BE2C (cell line): ENCODE measurements around the gene KRTAP2-1.
"Not testable (repeated sequence)": the region's sequence is repeated elsewhere in the genome, so short reads cannot be mapped to it uniquely, and the experiment has no call there.

Experiments used
- DNase-seq: peaks from one replicate; pipeline ENCODE4 v3.0.0-alpha.2; 2020
- H3K27me3 ChIP-seq: fragments of 250-450 bp; sonication (Bioruptor Pico); 2 replicates; pipeline ENCODE4 v1.5.1; 2020; ENCODE audit warnings: mild to moderate bottlenecking
- H3K36me3 ChIP-seq: fragments of 250-450 bp; sonication (Bioruptor Pico); 2 replicates; pipeline ENCODE4 v1.5.1; 2020; ENCODE audit warnings: mild to moderate bottlenecking
- H3K4me1 ChIP-seq: fragments of 250-450 bp; sonication (Bioruptor Pico); 2 replicates; pipeline ENCODE4 v1.5.1; 2020
- H3K4me3 ChIP-seq: 2 replicates; pipeline ENCODE4 v1.5.1; 2011; ENCODE audit warnings: low read depth, low read length
- H3K9me3 ChIP-seq: fragments of 250-450 bp; sonication (Bioruptor Pico); 2 replicates; pipeline ENCODE4 v1.5.1; 2020
- TF ChIP-seq, protein P1 (sequence below): IDR thresholded peaks from 2 replicates; pipeline ENCODE4 v1.5.1; 2012; ENCODE audit warnings: mild to moderate bottlenecking, low read depth, low read length

KRTAP2-1 gene

DNA sequence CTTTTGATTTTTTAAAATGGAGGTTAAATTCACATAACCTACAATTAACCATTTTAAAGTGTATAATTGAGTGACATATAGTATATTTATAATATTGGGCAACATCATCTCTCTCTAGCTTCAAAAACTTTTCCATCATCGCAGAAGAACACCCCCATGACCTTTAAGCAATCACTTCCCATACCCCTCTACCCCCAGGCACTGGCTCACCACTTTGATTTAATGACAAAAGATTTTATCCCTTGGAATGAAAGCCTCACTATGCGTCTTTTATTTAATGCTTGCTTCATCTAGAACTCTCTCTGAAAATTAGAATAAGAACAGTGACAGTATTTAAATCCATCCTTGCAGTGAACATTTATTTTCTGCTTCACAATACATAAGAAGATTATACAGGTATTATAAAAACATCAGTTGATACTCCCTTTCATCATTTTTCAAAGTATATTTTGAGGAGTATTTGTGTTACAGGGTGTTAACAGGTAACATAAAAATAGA lies 9.2 kb downstream of the KRTAP2-1 start:
- no peaks in the 10 kb centered on the region for H3K4me1 ChIP-seq
- DNase-seq: no peak

DNA sequence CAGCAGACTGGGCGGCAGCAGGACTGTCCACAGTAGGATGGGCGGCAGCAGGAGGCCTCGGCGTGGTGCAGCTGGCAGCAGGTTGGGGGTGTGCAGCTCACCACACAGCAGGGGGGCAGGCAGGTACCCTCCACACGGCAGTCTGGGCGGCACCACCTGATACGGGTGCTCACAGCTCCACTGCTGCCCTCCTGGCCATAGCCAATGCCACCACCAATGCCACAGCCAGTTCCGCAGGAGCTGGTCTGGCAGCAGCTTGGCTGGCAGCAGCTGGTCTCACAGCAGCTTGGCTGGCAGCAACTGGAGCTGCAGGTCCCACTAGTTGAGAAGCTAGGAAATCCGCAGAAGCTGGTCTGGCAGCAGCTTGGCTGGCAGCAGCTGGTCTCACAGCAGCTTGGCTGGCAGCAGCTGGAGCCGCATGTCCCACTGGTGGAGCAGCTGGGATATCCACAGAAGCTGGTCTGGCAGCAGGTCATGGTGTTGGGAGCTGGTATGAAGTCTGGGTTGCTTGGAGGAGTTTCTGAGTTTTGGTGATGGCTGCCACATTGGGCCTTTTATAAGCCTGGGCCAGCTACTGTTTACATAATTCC lies 12.7 kb downstream of the KRTAP2-1 start, which contains the start of gene KRTAP1-3:
KRTAP1-3 (minus strand) TSS at position 529 of the 590 bp plus-strand sequence; CDS start at position 476, 53 bp downstream.
- H3K4me3 ChIP-seq, DNase-seq: not testable (repeated sequence)

More for the DNA sequence above, 9.2 kb downstream of the KRTAP2-1 start:
- no peak overlapping the region for H3K4me3 ChIP-seq
- H3K9me3 ChIP-seq: no peaks in the 10 kb centered on the region
- H3K27me3 ChIP-seq: peaks cover 51% of the 10 kb centered on the region
- H3K36me3 ChIP-seq: no peaks in the 10 kb centered on the region
- TF ChIP-seq, protein P1, sequence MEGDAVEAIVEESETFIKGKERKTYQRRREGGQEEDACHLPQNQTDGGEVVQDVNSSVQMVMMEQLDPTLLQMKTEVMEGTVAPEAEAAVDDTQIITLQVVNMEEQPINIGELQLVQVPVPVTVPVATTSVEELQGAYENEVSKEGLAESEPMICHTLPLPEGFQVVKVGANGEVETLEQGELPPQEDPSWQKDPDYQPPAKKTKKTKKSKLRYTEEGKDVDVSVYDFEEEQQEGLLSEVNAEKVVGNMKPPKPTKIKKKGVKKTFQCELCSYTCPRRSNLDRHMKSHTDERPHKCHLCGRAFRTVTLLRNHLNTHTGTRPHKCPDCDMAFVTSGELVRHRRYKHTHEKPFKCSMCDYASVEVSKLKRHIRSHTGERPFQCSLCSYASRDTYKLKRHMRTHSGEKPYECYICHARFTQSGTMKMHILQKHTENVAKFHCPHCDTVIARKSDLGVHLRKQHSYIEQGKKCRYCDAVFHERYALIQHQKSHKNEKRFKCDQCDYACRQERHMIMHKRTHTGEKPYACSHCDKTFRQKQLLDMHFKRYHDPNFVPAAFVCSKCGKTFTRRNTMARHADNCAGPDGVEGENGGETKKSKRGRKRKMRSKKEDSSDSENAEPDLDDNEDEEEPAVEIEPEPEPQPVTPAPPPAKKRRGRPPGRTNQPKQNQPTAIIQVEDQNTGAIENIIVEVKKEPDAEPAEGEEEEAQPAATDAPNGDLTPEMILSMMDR: no peak

DNA sequence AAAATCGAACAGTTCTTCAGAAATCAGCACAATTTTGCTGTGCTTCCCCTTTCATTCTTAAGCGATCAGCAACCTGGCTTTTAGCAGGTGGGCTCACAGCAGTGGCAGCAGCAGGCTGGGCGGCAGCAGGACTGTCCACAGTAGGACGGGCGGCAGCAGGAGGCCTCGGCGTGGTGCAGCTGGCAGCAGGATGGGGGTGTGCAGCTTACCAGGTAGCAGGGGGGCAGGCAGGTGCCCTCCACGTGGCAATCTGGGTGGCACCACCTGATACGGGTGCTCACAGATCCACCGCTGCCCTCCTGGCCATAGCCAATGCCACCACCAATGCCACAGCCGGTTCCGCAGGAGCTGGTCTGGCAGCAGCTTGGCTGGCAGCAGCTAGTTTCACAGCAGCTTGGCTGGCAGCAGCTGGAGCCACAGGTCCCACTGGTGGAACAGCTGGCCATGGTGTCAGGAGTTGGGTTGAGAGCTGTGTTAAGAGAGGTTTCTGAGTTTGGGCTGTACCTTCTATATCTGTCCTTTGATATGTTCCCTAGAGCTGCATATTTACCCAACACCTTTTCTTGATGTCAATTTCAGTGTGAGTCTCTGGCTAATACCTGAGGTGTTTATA lies 17.4 kb downstream of the KRTAP2-1 start, which contains the start of gene KRTAP1-4:
KRTAP1-4 (minus strand) TSS at position 563 of the 613 bp plus-strand sequence; CDS start at position 446, 117 bp downstream.
- Histone ChIP-seq H3K4me3 (no peak within 1 kb of the TSS), H3K36me3 (no peaks in the 10 kb centered on the region), H3K9me3 (no peaks in the 10 kb centered on the region), H3K27me3 (peaks cover 71% of the 10 kb centered on the region), H3K4me1 (no peaks in the 10 kb centered on the region)
- DNase-seq: no peak
- TF ChIP-seq, protein P1: no peak

More for the DNA sequence above, 12.7 kb downstream of the KRTAP2-1 start, which contains the start of gene KRTAP1-3:
- H3K9me3 ChIP-seq, H3K36me3 ChIP-seq, H3K4me1 ChIP-seq: not testable (repeated sequence)
- peaks cover 66% of the 10 kb centered on the region for H3K27me3 ChIP-seq

DNA sequence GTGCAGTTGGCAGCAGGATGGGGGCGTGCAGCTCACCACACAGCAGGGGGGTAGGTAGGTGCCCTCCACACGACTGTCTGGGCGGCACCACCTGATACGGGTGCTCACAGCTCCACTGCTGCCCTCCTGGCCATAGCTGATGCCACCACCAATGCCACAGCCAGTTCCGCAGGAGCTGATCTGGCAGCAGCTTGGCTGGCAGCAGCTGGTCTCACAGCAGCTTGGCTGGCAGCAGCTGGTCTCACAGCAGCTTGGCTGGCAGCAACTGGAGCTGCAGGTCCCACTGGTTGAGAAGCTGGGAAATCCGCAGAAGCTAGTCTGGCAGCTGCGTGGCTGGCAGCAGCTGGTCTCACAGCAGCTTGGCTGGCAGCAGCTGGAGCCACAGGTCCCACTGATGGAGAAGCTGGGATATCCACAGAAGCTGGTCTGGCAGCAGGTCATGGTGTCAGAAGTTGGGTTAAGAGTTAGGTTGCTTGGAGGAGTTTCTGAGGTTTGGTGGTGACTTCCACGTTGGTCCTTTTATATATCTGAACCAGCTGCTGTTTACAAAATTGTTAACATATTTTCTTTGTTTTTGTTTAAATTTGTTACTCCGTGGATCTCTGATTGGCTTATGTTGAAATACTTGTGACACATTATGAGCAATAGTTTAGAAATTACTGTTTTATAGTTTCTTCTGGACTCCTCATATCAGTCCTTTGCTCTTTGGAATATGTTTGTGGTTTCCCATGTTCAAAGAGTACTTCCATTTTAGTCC lies 20.2 kb downstream of the KRTAP2-1 start, which contains the start of gene KRTAP1-5:
KRTAP1-5 (minus strand) TSS at position 494 of the 757 bp plus-strand sequence; CDS start at position 441, 53 bp downstream.
- DNase-seq: no peak
- no peaks in the 10 kb centered on the region for H3K36me3 ChIP-seq

DNA sequence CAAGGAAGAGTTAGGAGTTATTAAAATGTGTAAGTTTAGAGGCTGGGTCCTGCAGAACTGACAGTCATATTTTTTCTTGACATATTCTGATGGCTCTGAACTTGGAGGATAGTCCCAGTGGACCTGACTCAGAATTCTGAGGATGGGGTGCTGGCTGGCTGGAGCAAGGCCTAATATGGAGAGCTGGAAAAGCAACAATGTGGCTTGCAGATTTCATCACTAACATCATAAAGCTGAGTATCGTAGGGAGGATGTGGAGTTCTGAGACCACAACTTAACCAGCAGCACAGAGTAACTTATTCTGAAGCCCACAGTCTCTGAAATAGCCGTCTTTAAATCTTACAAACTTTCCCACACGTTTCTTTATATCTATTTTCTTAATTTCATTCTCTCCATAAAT lies 22.4 kb downstream of the KRTAP2-1 start:
- Histone ChIP-seq H3K27me3 (peaks cover 33% of the 10 kb centered on the region), H3K9me3 (no peaks in the 10 kb centered on the region), H3K4me3 (no peak overlapping the region), H3K4me1 (no peaks in the 10 kb centered on the region), H3K36me3 (no peaks in the 10 kb centered on the region)
- TF ChIP-seq, protein P1: no peak
- DNase-seq: no peak

More for the DNA sequence above, 20.2 kb downstream of the KRTAP2-1 start, which contains the start of gene KRTAP1-5:
- TF ChIP-seq, protein P1: no peak
- H3K4me3 ChIP-seq: no peak within 1 kb of the TSS
- no peaks in the 10 kb centered on the region for H3K4me1 ChIP-seq
- peaks cover 51% of the 10 kb centered on the region for H3K27me3 ChIP-seq
- no peaks in the 10 kb centered on the region for H3K9me3 ChIP-seq

DNA sequence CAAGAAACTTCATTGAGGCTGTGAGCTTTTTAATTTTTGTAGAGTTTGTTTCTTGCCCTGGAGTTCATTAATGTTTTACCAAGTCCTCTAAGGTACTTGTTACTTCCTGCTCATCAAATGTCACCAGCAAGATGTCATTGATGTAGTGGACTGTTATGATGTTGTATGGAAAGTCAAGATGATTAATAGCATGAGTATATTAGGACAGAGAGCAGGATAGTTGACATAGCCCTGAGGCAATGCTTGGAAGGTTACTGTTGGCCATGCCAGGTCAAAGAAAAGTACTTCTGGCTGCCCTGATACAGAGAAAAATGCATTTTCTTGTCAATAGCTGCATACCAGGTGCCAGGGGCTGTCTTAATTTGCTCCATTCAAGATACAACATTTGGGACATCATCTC lies 26.8 kb downstream of the KRTAP2-1 start:
- Histone ChIP-seq H3K27me3 (peaks cover 14% of the 10 kb centered on the region), H3K4me3 (no peak overlapping the region), H3K4me1 (no peaks in the 10 kb centered on the region), H3K36me3 (no peaks in the 10 kb centered on the region), H3K9me3 (no peaks in the 10 kb centered on the region)
- TF ChIP-seq, protein P1: no peak
- no peak for DNase-seq
